Heart left ventricle (tissue), 13 donors: Measurements from ENCODE around the gene FBXL19.

Experiments used
- CTCF ChIP-seq, 12 donors: fragments of 200-600 bp; sonication (generic) in 4 of 12; IDR thresholded peaks; one replicate each; pipeline versions ENCODE4 v1.5.0 to v1.8.0; 2018 to 2022; ENCODE audit warnings: antibody characterized with exemption in 12 of 12, mild to moderate bottlenecking in 5 of 12
- POLR2A ChIP-seq, 2 donors: fragments of 450-650 bp; IDR thresholded peaks; one replicate each; pipeline ENCODE4 v1.6.1; 2017; ENCODE audit warnings: antibody characterized with exemption in 2 of 2, mild to moderate bottlenecking in 2 of 2, moderate library complexity in 2 of 2
- donor health status: ischemic (EF 13 %, LVEDD 7.1; RV severe dilation, severe dysfunction).
- donor health status: DM: no; HTN: yes; CAD: no.
- donor health status: DM: no; HTN: no; CAD: no.
- donor health status: ischemic (EF 25% LVEDD 6.9; RV normal size, moderate dysfunction).
- donor health status: ischemic (EF 25% LVEDD 5.7; RV mildly dilated, moderate dysfunction).
- donor health status: ischemic (EF 35%, LVEDD 5.7; RV mildly dilated, moderate dysfunction).
- donor health status: nonischemic (EF 11% LVEDD 7.7; RV severe dilation, severe dysfunction).
- donor health status: DM: yes; HTN: yes; CAD: no.
- donor health status: PGD.
- donor health status: ischemic (EF 29% LVEDD 5.4; RV normal size, mild dysfunction).
- donor health status: nonischemic (EF 23%, LVEDD 6.1; RV moderate dilation, normal function).

GRCh38 chr16:30896261-30896888 lies 27.0 kb upstream of the FBXL19 start, which contains the start of gene CTF1:
- TF ChIP-seq CTCF (IDR thresholded peaks at IDR 0.05): no peak
- TF ChIP-seq POLR2A (IDR thresholded peaks at IDR 0.05): peak in 1 of 2 donors; percentile 53
